Astrocyte (in vitro differentiated cells and primary cell): ENCODE data around the gene IGF1R. TPM values are rescaled to one million over a fixed set of nuclear protein-coding genes. Genes with fewer than 3 reads are reported as not detected.

Experiments
- DNase-seq: peaks from one replicate; pipeline ENCODE4 v3.0.0-alpha.2; 2010; ENCODE audit warnings: low read depth
- FAIRE-seq: peaks from 2 replicates; lab custom pipeline; 2011; peaks lifted over from hg19 to GRCh38; lab: Jason Lieb, UNC
- H2AFZ ChIP-seq: 2 replicates; pipeline ENCODE4 v1.6.0; 2012; ENCODE audit warnings: low read depth, low read length, inconsistent platforms
- H3K27ac ChIP-seq: 2 replicates; pipeline ENCODE4 v1.5.1; 2011; ENCODE audit warnings: low read depth, low read length, inconsistent platforms
- H3K27me3 ChIP-seq: 2 replicates; pipeline ENCODE4 v1.6.0; 2011; ENCODE audit warnings: low read length, inconsistent platforms; ENCODE audit not compliant: insufficient read depth
- H3K36me3 ChIP-seq: 2 replicates; pipeline ENCODE4 v1.5.1; 2011; ENCODE audit warnings: low read length, inconsistent platforms; ENCODE audit not compliant: insufficient read depth
- H3K4me1 ChIP-seq: 2 replicates; pipeline ENCODE4 v1.5.1; 2011; ENCODE audit warnings: low read length, inconsistent platforms; ENCODE audit not compliant: insufficient read depth
- H3K4me2 ChIP-seq: 2 replicates; pipeline ENCODE4 v1.6.0; 2012; ENCODE audit warnings: low read length, inconsistent platforms
- H3K4me3 ChIP-seq: 2 replicates; pipeline ENCODE4 v1.5.1; 2011; ENCODE audit warnings: low read depth, mild to moderate bottlenecking, low read length, inconsistent platforms; ENCODE audit not compliant: insufficient read depth
- H3K79me2 ChIP-seq: 2 replicates; pipeline ENCODE4 v1.6.0; 2012; ENCODE audit warnings: mild to moderate bottlenecking, low read length, inconsistent platforms; ENCODE audit not compliant: insufficient read depth
- H3K9ac ChIP-seq: 2 replicates; pipeline ENCODE4 v1.6.0; 2012; ENCODE audit warnings: mild to moderate bottlenecking, low read length, inconsistent platforms
- H3K9me3 ChIP-seq: 2 replicates; pipeline ENCODE4 v1.5.1; 2012; ENCODE audit warnings: low read depth, mild to moderate bottlenecking, low read length, inconsistent platforms; ENCODE audit not compliant: insufficient read depth
- H4K20me1 ChIP-seq: 2 replicates; pipeline ENCODE4 v1.6.0; 2012; ENCODE audit warnings: low read length, inconsistent platforms; ENCODE audit not compliant: insufficient read depth
- H3K27ac Mint-ChIP-seq: one replicate; pipeline ENCODE4 v1.8.0; 2021; ENCODE audit warnings: mild to moderate bottlenecking, mixed read lengths; ENCODE audit not compliant: unreplicated experiment
- H3K27me3 Mint-ChIP-seq: one replicate; pipeline ENCODE4 v1.8.0; 2021; ENCODE audit warnings: low read depth, mixed read lengths; ENCODE audit not compliant: unreplicated experiment
- H3K36me3 Mint-ChIP-seq: one replicate; pipeline ENCODE4 v1.8.0; 2021; ENCODE audit warnings: low read depth, mixed read lengths; ENCODE audit not compliant: unreplicated experiment
- H3K4me1 Mint-ChIP-seq: one replicate; pipeline ENCODE4 v1.8.0; 2021; ENCODE audit warnings: low read depth, mixed read lengths; ENCODE audit not compliant: unreplicated experiment
- H3K4me3 Mint-ChIP-seq: one replicate; pipeline ENCODE4 v1.8.0; 2021; ENCODE audit warnings: mild to moderate bottlenecking, moderate library complexity, mixed read lengths; ENCODE audit not compliant: unreplicated experiment
- H3K9me3 Mint-ChIP-seq: one replicate; pipeline ENCODE4 v1.8.0; 2021; ENCODE audit warnings: mild to moderate bottlenecking, mixed read lengths; ENCODE audit not compliant: unreplicated experiment
- EZH2 ChIP-seq: IDR thresholded peaks from 2 replicates; pipeline ENCODE4 v1.6.1; 2012; ENCODE audit warnings: mild to moderate bottlenecking, low read length, inconsistent platforms; ENCODE audit not compliant: insufficient read depth
- total RNA-seq: library from RNA; stranded (reverse); gene quantifications from 2 replicates; pipeline ENCODE4 v1.2.1, GENCODE V29; 2021
- TF ChIP-seq, protein P1 (sequence below): IDR thresholded peaks from 2 replicates; pipeline ENCODE4 v1.5.1; 2011; ENCODE audit warnings: low read depth, mild to moderate bottlenecking, inconsistent platforms, low read length, moderate library complexity; ENCODE audit not compliant: insufficient read depth

The IGF1R gene
- total RNA-seq, 1 donor from 2014 or later: 270 TPM

DNA sequence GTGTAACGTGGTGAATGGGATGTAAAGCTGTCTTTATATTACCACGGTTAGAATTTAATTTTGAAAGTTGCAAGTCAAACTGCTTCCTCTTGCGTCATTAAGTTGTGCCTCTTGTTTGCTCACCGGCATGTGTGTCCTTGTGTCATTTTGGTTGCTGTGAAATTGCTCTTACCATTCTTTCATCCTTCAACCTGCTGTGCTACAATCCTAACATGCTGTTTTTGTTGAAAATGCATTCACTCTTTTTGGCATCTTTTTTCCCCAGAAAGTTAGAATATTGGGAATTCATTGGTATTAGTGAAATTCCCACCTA, 194.6 kb downstream of the IGF1R start:
- no peaks in the 10 kb centered on the region for H3K9me3 Mint-ChIP-seq
- H3K4me3 Mint-ChIP-seq: no peak overlapping the region
- H4K20me1 ChIP-seq: peaks cover 99% of the 10 kb centered on the region

DNA sequence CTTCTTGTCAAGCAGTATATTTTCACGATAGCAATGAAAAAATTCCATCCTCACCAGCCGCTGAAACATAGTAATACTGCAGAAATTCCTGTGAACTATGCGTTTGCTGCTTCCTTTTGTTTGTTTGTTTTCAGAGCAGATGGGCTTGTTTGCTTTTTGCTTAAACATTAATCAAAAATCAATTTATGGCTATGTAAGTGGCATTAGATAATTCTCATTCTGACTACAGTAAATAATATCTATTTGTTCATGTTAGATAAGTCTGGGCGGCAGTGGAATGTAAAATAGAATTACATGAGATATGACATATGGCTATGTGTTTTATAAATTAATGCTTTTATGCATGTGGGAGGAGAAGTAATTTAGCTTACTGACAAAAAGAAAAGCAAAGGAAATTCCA, 195.5 kb downstream of the IGF1R start:
- Mint-ChIP-seq H3K4me3 (no peak overlapping the region), H3K36me3 (peaks cover 13% of the 10 kb centered on the region), H3K9me3 (no peaks in the 10 kb centered on the region), H3K27ac (peak overlapping the region; percentile 55), H3K27me3 (no peaks in the 10 kb centered on the region), H3K4me1 (peaks cover 58% of the 10 kb centered on the region)
- H3K4me3 ChIP-seq: no peak overlapping the region
- no peak overlapping the region for H3K4me2 ChIP-seq
- H3K27me3 ChIP-seq: no peaks in the 10 kb centered on the region
- no peak overlapping the region for H3K27ac ChIP-seq
- peaks cover 4% of the 10 kb centered on the region for H3K4me1 ChIP-seq
- no peak for DNase-seq
- peaks cover 97% of the 10 kb centered on the region for H4K20me1 ChIP-seq
- H3K36me3 ChIP-seq: no peaks in the 10 kb centered on the region
- no peak overlapping the region for H2AFZ ChIP-seq
- no peak for FAIRE-seq
- no peaks in the 10 kb centered on the region for H3K9me3 ChIP-seq
- H3K9ac ChIP-seq: no peak overlapping the region
- H3K79me2 ChIP-seq: peaks cover 95% of the 10 kb centered on the region
- TF ChIP-seq, protein P1, sequence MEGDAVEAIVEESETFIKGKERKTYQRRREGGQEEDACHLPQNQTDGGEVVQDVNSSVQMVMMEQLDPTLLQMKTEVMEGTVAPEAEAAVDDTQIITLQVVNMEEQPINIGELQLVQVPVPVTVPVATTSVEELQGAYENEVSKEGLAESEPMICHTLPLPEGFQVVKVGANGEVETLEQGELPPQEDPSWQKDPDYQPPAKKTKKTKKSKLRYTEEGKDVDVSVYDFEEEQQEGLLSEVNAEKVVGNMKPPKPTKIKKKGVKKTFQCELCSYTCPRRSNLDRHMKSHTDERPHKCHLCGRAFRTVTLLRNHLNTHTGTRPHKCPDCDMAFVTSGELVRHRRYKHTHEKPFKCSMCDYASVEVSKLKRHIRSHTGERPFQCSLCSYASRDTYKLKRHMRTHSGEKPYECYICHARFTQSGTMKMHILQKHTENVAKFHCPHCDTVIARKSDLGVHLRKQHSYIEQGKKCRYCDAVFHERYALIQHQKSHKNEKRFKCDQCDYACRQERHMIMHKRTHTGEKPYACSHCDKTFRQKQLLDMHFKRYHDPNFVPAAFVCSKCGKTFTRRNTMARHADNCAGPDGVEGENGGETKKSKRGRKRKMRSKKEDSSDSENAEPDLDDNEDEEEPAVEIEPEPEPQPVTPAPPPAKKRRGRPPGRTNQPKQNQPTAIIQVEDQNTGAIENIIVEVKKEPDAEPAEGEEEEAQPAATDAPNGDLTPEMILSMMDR: no peak
- TF ChIP-seq EZH2: no peak

More for the DNA sequence above, 194.6 kb downstream of the IGF1R start:
- Histone ChIP-seq H3K27ac (no peak overlapping the region), H2AFZ (no peak overlapping the region), H3K27me3 (no peaks in the 10 kb centered on the region), H3K9ac (no peak overlapping the region), H3K79me2 (peaks cover 95% of the 10 kb centered on the region), H3K4me2 (no peak overlapping the region), H3K4me3 (no peak overlapping the region), H3K36me3 (no peaks in the 10 kb centered on the region), H3K9me3 (no peaks in the 10 kb centered on the region), H3K4me1 (peaks cover 4% of the 10 kb centered on the region)
- FAIRE-seq: no peak
- Mint-ChIP-seq H3K4me1 (peaks cover 51% of the 10 kb centered on the region), H3K27ac (no peak overlapping the region), H3K27me3 (no peaks in the 10 kb centered on the region), H3K36me3 (peaks cover 20% of the 10 kb centered on the region)
- no peak for DNase-seq
- no peak for TF ChIP-seq EZH2
- TF ChIP-seq, protein P1: no peak

- H3K27me3 Mint-ChIP-seq: no peaks in the 10 kb centered on the region
- Histone ChIP-seq H3K36me3 (no peaks in the 10 kb centered on the region), H3K27me3 (no peaks in the 10 kb centered on the region), H3K9ac (no peak overlapping the region), H2AFZ (no peak overlapping the region), H3K9me3 (no peaks in the 10 kb centered on the region), H3K4me2 (no peak overlapping the region), H3K4me3 (no peak overlapping the region), H3K79me2 (peaks cover 95% of the 10 kb centered on the region), H4K20me1 (peaks cover 97% of the 10 kb centered on the region), H3K27ac (no peak overlapping the region), H3K4me1 (peaks cover 4% of the 10 kb centered on the region)
- no peaks in the 10 kb centered on the region for H3K9me3 Mint-ChIP-seq
- DNase-seq (no peak), FAIRE-seq (no peak)
- peak overlapping the region; percentile 55 for H3K27ac Mint-ChIP-seq
- TF ChIP-seq, protein P1: no peak
- no peak for TF ChIP-seq EZH2
- peaks cover 9% of the 10 kb centered on the region for H3K36me3 Mint-ChIP-seq
- peaks cover 60% of the 10 kb centered on the region for H3K4me1 Mint-ChIP-seq
- no peak overlapping the region for H3K4me3 Mint-ChIP-seq
Measured at GRCh38 chr15:98844261-98844660, 195.9 kb downstream of the IGF1R start.
